ENCODE data around the gene TEX11.
"Not testable (repeated sequence)": the region's sequence is repeated elsewhere in the genome, so short reads cannot be mapped to it uniquely, and the experiment has no call there.

Gene TEX11

GRCh38 chrX:70577442-70577841 lies 331.1 kb downstream of the TEX11 start:
- no peak for DNase-seq

- DNase-seq = not testable (repeated sequence)
These were observed 338.5 kb downstream of the TEX11 start for GRCh38 chrX:70569922-70570576.

- no peak for DNase-seq
These were observed 353.6 kb downstream of the TEX11 start for GRCh38 chrX:70554948-70555347.

- DNase-seq = no peak
These were observed 354.0 kb downstream of the TEX11 start for GRCh38 chrX:70554523-70554922.

- DNase-seq = no peak
These were observed 354.4 kb downstream of the TEX11 start for GRCh38 chrX:70554081-70554480.

GRCh38 chrX:70553516-70553915 lies 355.0 kb downstream of the TEX11 start:
- no peak for DNase-seq

- no peak for DNase-seq
These were observed 356.3 kb downstream of the TEX11 start for GRCh38 chrX:70552130-70552704.

- DNase-seq = no peak
These were observed 359.1 kb downstream of the TEX11 start for GRCh38 chrX:70549429-70549828.

- no peak for DNase-seq
These were observed 373.3 kb downstream of the TEX11 start for GRCh38 chrX:70535198-70535597.

GRCh38 chrX:70527610-70528345 lies 380.7 kb downstream of the TEX11 start:
- DNase-seq = no peak

GRCh38 chrX:70527053-70527452 lies 381.5 kb downstream of the TEX11 start:
- no peak for DNase-seq

GRCh38 chrX:70525733-70526132 lies 382.8 kb downstream of the TEX11 start:
- no peak for DNase-seq

- DNase-seq = not testable (repeated sequence)
These were observed 392.8 kb downstream of the TEX11 start for GRCh38 chrX:70515692-70516091.

- not testable (repeated sequence) for DNase-seq
These were observed 393.2 kb downstream of the TEX11 start for GRCh38 chrX:70515270-70515669.

GRCh38 chrX:70509078-70509477 lies 399.4 kb downstream of the TEX11 start:
- DNase-seq = no peak

GRCh38 chrX:70508296-70508911 lies 400.1 kb downstream of the TEX11 start:
- no peak for DNase-seq

GRCh38 chrX:70505451-70505841 lies 403.1 kb downstream of the TEX11 start:
- no peak for DNase-seq

GRCh38 chrX:70504772-70505450 lies 403.6 kb downstream of the TEX11 start:
- no peak for DNase-seq

GRCh38 chrX:70500826-70501225 lies 407.7 kb downstream of the TEX11 start:
- no peak for DNase-seq

- no peak for DNase-seq
These were observed 410.4 kb downstream of the TEX11 start for GRCh38 chrX:70498129-70498528.

GRCh38 chrX:70497026-70497425 lies 411.5 kb downstream of the TEX11 start:
- no peak for DNase-seq

- DNase-seq = no peak
These were observed 412.0 kb downstream of the TEX11 start for GRCh38 chrX:70496491-70496890.

- DNase-seq = no peak
These were observed 414.1 kb downstream of the TEX11 start for GRCh38 chrX:70494441-70494840.
